ENCODE measurements around the gene TTC28.

DNA sequence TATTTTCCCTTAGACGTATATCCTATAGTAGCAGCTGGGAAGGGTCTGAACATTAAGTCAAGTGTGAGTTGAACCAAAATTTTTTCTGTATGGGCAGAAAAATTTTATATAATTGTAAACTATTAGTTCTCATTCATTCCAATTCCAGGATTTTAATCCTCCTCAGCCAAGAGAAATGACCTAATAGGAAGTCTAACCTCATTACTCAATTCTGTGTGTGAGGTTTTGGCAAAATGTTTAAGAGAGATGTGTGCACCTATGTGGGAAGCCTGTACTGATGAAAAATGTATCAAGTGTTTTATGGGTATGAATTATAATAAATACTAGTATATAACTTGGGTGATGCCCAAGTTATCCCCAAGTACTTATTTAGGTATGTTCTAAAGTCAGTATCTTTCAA, 449.0 kb downstream of the TTC28 start:
- TF ChIP-seq YY1 (IDR thresholded peaks at IDR 0.05; ENCODE audit: extremely low read depth, insufficient replicate concordance, low read depth, low read length) = no peak
- no peak for TF ChIP-seq EZH2 (IDR thresholded peaks at IDR 0.05)
- no peak for TF ChIP-seq RAD21 (IDR thresholded peaks at IDR 0.05; ENCODE audit: low read depth)
- TF ChIP-seq POLR2AphosphoS5 (IDR thresholded peaks at IDR 0.05; ENCODE audit: low read depth, low read length) = no peak
- TF ChIP-seq, protein P1, sequence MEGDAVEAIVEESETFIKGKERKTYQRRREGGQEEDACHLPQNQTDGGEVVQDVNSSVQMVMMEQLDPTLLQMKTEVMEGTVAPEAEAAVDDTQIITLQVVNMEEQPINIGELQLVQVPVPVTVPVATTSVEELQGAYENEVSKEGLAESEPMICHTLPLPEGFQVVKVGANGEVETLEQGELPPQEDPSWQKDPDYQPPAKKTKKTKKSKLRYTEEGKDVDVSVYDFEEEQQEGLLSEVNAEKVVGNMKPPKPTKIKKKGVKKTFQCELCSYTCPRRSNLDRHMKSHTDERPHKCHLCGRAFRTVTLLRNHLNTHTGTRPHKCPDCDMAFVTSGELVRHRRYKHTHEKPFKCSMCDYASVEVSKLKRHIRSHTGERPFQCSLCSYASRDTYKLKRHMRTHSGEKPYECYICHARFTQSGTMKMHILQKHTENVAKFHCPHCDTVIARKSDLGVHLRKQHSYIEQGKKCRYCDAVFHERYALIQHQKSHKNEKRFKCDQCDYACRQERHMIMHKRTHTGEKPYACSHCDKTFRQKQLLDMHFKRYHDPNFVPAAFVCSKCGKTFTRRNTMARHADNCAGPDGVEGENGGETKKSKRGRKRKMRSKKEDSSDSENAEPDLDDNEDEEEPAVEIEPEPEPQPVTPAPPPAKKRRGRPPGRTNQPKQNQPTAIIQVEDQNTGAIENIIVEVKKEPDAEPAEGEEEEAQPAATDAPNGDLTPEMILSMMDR (IDR thresholded peaks at IDR 0.05 in 2 of 3, conservative IDR thresholded peaks at IDR 0.05 in 1 of 3; ENCODE audit: borderline replicate concordance in 1 of 3, insufficient read depth in 1 of 3, low read depth in 2 of 3, low read length in 2 of 3) = no peak
- TF ChIP-seq, protein P2, sequence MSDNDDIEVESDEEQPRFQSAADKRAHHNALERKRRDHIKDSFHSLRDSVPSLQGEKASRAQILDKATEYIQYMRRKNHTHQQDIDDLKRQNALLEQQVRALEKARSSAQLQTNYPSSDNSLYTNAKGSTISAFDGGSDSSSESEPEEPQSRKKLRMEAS (IDR thresholded peaks at IDR 0.05) = no peak
- TF ChIP-seq POLR2A (IDR thresholded peaks at IDR 0.05; ENCODE audit: borderline replicate concordance, extremely low read depth, insufficient read depth, insufficient read length) = no peak
